ENCODE data around the gene IL17REL.

The IL17REL gene

DNA sequence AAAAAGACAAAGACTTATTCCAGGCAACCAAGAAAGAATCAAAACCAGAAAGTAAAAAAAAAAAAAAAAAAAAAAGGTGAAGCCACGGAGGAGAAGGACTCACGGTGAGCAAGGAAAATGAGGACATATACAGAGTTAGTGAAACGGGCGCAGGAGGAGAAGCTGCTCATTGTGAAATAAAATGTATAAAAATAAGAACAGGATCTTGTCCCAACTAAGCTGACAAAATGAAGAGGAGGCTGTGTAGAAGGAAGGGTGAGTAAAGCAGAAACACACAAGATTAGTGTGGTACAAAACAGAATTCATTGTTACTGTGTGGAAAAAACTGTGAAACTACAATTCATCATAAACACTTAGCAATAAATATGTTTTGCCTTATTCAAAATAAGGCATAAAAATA lies 7.6 kb downstream of the IL17REL start:
- DNase-seq (ENCODE audit: low read depth, low spot score) = no peak

DNA sequence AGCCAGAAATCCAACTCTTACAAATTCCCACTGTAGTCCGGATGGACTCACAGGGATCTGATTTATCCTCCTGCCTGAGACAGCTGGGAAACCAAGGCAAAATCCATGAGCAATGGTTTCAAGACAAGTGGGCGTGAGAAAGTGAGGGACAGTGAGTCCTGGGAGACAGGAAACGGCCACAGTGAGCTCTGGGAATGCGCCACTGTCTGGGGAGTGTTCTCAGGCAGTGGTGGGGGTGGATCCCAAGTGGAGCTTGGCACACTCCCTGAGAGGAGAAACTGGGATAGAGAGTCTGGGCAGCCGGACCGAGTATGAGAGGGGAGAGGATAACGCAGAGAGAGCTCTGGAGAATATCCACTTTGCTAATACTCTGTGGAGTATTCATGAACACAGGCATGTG lies 9.8 kb downstream of the IL17REL start:
- DNase-seq (ENCODE audit: low read depth, low spot score) = no peak

DNA sequence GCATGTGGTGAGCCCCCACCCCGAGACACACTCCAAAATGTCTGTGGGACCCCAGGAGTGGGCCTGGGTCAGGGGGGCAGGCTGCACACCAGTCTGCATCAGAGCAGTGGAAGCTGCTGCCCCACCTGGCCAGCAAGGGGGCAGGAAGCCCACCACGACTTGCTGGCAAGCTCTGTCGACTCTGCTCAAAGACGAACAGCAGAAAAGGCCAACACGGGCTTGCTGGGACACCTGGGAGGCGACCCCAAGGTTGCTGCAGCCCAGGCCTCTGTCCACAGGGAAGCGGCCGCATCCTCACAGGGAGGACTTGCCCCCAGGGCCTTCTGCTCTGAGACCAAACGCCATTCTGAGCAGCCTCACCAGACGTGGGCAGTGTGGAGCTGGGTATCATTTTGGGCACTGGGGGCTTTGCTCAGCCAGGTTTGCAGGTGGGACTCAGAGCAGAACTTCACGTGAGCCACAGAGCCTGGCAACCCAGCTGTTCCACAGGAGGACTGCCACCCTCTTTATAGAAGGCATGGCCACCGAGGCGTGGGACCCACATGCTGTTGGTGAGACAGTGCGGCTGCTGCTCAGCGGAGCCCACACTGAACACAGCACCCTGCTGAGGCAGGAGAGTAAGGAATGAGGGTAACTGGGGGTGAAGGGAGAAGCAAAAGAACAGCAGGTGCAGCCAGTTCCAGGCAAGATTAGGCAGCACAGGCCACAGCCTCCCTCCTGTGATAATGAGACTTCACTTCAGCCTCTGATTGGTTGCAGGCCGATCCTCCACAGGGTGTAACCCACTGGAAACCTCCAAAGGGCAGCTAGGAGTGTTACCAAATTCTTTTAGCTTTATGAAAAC lies 11.0 kb downstream of the IL17REL start:
- DNase-seq (ENCODE audit: low read depth, low spot score) = no peak

DNA sequence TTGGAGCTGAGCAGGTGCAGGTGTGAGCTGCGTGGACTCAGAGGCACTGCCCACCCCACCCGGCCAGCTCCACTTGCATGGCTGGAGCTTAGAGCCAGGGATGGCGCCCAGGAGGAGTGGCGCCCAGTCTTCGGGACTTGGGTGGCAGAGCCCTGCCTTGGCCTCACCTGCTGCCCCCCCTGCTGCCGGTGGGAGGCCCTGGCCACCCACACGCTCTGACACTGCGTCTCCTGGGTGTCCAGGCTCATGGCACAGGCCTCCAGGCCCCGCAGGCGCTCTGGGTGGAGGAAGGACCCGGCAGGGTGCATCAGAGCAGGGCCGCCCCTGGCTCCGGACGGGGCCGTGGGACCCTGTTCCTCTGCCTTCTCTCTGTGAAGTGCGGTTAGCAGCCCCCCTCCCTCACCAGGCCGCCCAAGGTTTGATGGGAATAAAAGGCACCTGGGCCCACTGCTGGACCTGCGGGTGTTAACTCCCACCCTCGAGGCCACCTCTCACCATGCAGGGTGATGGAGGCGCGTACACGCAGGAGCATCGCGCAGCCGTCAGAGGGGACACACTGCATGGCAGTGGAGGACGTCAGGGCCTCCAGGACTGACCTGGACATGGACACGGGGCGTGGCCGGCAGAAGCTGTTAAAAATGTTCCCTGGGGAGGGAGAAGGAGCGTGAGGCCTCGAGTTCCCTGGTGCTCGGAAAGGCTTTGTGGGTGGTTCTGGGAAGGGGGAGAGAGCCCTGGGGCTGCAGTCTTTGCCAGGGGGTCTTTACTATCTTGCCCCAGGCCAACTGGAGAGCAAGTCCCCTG lies 11.8 kb downstream of the IL17REL start:
- DNase-seq (ENCODE audit: low read depth, low spot score) = no peak

DNA sequence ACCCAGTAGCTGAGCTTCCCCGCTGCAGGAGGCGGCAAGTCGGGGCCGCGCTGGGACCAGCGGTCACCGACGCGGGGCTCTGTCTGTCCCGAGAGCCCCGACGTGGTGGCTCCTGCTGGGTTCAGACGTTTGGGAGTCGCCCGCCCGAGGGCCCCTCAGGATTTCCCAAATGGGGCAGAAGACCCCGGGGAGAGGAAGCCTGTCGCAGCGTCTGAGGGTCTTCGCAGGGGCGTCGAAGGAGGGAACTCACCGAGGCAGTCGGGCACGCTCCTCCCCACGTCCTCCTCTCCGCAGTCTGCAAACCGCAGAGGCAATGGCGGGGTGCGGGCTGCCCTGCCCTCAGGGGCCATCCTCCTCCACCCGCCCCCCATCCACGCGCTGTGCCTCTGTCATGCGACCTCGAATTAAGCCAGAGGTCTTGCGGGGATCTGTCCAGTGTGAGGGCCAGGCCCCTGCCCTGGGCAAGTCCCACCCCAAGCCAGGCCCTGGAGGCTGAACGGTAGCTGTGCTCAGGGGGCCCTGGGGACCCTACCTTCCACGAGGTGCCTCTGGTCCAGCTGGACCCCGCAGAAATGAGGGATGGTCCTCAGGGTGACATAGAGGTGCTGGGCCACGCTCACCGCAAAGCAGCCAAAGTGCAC lies 12.5 kb downstream of the IL17REL start:
- no peak for DNase-seq (ENCODE audit: low read depth, low spot score)

DNA sequence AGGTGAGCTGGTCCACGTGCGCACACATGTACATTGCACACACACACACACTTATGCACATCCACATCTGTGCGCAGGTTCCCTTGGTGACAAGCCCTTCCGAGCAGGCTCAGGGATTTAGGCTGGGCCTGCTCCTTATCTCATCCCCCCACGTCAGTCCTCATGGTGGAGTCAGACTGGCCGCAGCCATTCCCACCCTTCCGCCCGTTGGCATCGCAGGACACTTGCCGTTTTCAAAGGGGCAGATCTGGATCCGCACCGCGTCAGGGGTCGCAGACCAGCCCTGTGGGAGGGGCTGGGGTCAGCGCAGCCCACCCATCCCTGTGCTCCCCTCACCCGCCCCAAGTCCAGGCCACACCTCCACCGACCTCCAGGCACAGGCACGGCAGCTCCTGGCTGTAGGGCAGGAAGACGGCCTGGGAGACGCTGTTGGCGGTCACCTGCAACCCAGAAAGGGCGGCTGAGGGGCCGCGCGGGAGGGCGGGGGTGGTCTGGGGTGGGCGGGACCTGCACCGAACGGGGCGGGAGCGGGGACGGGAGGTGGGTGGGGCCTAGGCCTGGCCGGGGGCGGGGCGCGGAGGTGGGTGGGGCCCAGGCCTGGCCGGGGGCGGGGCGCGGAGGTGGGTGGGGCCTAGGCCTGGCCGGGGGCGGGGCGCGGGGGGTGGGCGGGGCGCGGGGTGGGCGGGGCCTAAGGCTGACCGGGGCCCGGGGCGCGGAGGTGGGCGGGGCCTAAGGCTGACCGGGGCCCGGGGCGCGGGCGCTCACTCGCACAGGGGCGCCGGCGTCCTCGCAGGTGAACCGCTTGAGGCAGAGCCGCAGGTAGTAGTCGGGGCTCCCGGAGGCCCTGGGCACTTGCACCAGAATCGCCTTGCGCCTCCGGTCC lies 13.3 kb downstream of the IL17REL start:
- no peak for DNase-seq (ENCODE audit: low read depth, low spot score)

DNA sequence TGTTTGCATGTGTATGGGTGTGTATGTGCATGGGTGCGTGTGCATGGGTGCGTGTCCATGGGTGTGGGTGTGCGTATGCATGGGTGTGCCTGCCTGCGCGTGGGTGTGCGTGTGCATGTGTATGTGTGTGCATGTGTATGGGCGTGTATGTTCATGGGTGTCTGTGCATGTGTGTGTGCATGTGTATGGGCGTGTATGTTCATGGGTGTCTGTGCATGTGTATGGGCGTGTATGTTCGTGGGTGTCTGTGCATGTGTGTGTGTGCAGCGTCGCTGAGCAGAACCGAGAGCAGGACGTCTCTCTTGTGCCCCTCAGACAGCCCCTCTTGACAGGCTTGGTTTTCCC lies 13.9 kb downstream of the IL17REL start:
- DNase-seq (ENCODE audit: low read depth, low spot score) = no peak

DNA sequence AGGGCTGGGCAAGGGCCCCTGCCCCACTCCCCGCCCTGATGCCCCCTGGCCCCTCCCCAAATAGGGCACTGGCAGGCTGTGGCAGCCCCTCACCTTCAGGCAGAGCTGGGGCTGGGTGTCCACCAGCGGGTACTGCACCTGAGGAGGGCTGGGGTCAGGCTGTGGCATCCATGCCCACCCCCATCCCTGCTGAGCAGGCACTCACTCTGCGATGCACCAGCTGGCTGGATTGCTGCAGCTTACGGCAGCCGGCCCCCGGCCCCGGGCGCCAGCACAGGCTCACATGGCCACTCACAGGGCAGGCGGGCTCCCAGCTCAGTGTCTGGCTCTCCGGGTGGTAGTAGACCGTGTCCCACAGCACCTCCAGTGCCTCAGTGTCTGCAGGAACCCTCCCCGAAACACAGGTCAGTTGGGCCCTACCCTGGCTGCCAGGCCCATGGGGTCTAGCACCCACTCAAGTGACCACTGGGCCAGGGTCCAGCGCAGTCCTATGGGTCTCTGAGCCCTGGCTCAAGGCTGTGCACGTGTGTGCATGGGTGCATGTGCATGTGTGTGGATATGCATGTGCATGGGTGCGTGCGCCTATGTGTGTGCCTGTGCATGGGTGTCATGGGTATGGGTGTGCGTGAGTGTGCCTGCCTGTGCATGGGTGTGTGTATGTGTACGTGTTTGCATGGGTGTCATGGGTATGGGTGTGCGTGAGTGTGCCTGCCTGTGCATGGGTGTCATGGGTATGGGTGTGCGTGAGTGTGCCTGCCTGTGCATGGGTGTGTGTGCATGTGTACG lies 14.4 kb downstream of the IL17REL start:
- DNase-seq (ENCODE audit: low read depth, low spot score) = no peak

DNA sequence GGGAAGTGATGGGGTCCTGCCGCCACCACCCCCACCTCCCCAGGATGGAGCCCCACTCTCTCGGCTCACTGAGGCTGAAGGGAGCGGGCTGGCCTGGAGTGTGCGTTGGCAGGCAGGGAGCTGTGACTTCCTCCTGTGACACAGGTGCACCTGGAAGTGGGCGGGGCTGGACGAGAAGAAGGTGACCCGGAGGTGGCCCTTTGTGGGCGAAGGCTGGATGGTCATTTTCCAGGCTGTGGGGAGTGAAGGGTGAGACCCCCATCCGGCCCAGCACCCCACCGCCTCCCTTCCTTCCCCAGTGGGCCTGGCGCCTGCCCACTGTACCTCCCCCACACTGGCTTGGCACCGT lies 15.3 kb downstream of the IL17REL start:
- no peak for DNase-seq (ENCODE audit: low read depth, low spot score)

DNA sequence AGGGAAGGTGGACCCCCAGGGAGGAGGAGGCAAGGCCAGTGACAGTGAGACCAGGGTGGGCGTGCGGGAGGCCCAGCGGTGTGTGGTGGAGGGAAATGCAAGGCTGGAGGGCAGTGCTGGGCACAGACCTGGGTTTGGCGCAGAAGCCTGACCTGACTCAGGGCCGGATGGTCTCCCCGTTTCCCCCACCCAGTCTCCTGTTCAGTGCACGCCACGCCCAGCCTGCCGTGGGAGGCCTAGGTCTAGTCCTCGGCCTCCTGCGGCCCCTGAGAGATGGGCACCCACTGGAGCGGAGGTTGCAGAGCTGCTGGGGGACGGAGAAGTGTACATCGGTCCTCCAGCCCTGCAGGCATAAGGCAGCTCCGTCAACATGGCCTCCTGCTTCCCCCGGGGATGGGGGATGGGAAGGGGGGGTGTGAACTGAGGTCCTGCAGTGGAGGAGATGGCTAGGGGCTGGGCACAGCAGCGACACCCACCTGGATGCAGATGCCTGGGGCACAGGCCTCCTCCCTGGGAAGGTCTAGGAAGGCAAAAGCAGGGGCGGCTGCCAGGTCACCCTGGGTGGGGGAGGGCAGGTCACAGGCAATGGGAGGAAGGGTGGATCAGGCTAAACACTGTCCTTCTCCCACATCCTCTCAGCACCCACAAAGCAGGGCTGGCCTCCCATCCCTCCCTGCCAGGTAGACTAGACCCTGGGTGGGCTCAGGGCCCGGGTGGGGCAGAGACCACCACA lies 15.9 kb downstream of the IL17REL start:
- DNase-seq (ENCODE audit: low read depth, low spot score) = no peak

DNA sequence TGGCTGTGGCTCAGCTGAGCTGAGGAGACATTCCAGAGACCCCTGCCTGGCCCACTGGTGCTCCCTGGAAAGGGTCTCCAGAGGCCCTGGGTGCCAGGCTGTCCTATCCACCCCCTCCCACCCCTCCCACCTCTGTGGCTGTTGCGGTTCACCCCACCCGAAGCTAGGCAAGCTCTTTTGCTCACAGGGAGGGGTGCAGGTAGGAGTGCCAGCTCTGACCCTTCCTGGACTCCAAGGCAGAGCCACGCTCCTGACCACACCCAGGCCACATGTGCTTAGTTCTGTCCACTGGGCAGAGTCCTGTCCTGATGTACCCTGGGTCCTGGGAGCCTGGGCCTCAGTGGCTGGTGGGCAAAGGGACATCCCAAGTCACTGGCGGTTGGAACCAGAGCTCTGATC lies 16.4 kb downstream of the IL17REL start:
- no peak for DNase-seq (ENCODE audit: low read depth, low spot score)

DNA sequence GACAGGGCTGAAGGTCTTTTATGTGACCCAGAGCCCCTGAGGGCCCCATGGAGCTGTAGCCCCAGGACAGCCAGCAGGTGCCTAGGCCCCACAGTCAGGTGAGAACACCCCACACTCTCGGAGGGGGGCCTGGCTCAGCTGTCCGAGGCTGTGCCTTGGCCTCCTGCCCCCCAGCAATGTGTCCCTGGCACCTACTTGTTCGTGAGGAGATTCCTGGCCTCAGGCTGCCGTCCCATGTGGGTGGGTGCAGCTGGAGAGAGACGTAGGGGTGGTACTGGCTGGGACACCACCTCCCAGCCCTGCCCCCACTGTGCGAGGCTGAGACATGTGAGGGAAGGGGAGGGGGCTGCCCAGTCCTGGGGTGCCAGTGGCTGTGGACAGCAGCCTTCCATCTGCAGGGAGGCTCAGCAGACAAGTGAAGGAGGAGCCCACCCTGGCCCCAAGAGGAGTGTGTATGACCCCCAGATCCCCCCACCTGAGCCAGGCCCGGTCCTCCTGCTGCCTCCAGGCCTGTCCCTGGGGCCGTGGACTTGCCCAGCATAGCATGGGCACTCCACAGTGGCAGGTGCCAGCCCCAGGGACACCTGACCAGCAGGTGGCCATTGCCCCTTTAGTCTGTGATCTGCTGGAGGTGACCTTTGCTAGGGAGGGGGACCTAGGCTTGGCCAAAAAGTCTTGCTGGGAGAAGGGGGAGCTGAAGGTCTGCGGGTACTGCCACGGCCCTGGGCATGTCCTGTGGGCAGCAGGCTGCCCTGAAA lies 17.0 kb downstream of the IL17REL start:
- no peak for DNase-seq (ENCODE audit: low read depth, low spot score)

DNA sequence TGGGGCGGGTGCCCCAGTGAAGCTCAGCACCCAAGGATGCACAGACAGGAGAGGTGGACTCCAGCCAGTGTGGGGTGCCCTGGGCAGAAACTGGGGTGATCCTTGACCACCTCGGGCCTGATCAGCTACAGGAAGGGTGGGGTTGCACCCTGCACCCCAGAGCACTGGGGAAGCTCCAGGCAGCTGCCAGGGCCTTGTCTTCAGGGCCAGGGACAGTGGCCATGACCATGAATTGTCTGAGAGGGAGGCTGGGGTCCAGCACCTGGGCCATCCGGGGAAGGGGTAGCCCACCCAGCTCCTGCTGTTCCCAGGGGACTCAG lies 17.6 kb downstream of the IL17REL start:
- no peak for DNase-seq (ENCODE audit: low read depth, low spot score)

DNA sequence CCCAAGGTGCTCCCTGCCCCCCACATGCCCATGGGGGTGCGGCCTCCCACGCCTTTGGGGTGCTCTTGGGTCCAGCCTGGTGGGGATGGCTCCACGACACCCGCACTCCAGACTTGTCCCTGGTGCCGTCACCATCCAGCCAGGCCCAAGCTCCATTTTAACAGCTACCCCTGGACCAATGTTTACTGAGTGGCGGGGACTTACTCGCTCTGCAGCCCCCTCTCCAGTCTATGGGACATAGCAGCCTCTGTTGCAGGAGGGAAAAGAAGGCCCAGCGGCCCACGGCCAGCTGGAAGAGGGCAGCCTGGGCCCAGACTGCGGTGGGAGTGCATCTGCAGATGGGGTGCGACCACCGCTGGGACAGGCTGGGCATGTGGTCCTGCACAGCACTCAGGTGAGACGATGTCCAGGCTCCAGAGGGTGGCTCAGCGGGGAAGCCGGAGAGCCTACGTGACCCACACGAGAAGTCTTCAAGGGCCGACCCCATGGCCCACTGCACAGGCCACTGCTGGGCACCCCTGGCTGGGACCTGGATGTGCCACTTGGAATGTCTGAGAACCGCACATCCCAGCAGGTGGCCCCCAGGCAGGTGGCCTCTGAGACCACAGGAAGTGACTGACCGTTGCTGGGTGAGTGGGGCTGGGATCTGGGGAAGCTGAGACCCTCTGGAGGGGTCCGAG lies 18.1 kb downstream of the IL17REL start:
- no peak for DNase-seq (ENCODE audit: low read depth, low spot score)

DNA sequence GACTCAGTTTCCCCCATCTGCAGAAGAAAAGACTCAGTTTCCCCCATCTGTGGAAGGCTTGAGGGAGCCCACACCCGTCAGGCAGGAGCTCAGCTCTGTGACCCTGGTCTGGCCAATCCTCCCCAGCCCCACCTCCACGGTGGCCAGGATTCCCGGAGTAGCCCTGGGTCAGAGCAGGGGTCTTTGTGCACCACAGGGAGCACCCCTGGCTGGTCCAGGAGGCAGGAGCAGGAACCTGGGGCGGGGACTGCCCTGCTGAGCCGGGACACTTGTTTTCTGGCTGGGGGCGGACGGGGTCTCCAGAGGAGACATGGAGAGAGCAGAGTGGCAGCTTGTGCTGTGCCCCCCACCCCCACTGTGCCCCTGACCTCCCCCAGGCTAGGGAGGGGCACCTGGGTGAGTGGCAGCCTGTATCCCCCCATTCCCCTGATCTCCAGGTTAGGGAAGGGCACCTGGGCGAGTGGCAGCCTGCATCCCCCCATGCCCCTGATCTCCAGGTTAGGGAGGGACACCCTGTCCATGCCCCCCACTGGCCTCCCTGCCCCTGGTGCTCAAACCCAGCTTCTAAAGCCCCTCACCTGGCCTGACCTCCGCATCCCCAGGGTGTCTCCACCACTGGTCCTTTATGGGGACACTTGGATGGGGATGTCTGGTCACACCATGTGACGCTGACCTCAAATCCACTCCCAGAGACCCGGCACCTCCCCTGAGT lies 18.8 kb downstream of the IL17REL start:
- no peak for DNase-seq (ENCODE audit: low read depth, low spot score)

DNA sequence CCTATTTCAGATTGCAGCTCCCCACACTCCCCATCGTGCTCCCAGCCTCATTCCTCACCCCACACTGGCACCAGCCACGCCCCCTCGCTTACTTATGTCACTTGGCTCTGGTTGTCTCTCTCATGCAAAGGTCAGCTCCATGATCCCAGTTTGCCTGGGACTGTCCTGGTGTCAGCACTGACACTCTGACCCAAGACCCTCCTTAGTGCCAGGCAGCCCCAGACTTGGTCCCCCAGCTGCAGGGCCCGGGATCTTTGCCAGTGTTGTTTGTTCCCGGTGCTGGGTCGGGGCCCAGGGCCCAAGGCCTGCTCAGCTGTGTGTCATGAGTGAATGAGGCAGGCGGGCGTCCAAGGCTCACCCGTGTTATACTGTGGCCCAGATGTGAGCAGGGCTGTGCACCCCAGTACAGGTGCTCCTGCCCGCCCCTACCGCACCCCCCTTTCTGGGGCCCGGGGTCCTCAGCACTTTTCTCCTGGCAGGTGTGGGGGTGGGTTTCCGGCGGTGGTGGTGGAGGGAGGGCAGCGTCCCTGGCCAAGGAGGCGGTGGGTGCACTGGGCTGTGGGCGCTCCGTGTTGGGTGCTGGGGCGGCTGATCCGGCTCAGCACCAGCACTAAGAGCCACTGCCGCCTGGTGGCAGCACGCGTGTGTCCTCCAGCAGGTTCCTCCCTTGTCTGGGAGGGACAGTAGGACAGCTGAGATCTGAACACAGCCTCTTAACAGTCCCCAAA lies 19.5 kb downstream of the IL17REL start:
- DNase-seq (ENCODE audit: low read depth, low spot score) = peak; percentile 35

DNA sequence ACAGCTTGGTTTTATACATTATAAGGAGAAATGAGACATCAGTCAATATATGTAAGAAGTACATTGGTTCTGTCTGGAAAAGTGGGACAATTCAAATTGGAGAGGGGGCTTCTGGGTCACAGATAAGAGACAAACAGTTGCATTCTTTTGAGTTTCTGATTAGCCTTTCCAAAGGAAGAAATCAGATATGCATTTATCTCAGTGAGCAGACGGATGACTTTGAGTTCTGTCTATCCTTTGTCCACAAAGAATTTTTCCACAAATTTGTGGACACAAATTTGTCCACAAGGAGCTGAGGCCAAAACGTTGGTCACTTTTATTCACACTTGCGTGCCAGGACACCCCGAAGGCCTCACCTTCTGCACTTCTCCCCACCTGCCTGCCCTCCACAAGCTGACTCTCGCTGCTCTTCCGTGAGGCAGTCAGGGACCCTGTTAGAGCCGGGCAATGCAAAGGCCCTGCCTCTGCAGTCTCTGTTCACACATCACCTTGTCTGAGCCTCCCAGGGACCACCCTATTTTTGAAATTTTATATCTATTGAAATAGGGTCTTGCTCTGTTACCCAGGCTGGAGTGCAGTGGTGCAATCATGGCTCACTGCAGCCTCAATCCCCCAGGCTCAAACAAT lies 20.5 kb downstream of the IL17REL start:
- no peak for DNase-seq (ENCODE audit: low read depth, low spot score)
